ENCODE results near the gene GOLGA6L2.

DNA sequence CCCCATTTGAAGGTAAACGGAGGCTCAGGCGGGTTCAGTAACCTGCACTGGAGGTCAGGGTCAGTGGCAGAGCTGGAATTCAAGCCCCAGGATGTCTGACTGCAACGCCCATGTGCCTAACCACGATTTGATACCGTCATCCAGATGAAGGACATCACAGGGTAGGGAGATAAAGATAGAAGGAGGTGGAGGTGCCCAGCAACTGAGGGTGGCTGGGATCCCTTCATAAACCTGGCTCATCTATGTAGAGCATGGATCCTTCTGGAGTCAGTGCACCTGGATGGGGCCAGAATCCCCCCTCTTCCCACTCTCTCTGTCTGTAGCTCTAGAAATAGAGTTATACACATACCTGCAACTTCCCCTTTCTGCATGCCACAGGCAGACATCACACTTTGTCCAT, 51.2 kb downstream of the GOLGA6L2 start:
- no peak for TF ChIP-seq POLR2A (IDR thresholded peaks at IDR 0.05)
- TF ChIP-seq, protein P1, sequence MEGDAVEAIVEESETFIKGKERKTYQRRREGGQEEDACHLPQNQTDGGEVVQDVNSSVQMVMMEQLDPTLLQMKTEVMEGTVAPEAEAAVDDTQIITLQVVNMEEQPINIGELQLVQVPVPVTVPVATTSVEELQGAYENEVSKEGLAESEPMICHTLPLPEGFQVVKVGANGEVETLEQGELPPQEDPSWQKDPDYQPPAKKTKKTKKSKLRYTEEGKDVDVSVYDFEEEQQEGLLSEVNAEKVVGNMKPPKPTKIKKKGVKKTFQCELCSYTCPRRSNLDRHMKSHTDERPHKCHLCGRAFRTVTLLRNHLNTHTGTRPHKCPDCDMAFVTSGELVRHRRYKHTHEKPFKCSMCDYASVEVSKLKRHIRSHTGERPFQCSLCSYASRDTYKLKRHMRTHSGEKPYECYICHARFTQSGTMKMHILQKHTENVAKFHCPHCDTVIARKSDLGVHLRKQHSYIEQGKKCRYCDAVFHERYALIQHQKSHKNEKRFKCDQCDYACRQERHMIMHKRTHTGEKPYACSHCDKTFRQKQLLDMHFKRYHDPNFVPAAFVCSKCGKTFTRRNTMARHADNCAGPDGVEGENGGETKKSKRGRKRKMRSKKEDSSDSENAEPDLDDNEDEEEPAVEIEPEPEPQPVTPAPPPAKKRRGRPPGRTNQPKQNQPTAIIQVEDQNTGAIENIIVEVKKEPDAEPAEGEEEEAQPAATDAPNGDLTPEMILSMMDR (IDR thresholded peaks at IDR 0.05), result no peak
